HUES6 (cell line): ENCODE results near the gene ABCF1.

Experiments
- H3K27ac ChIP-seq: 2 replicates; pipeline ENCODE4 v1.7.0; 2013; ENCODE audit warnings: low read depth, mild to moderate bottlenecking, low read length, inconsistent platforms
- H3K27me3 ChIP-seq: 2 replicates; pipeline ENCODE4 v1.6.1; 2013; ENCODE audit warnings: low read length; ENCODE audit not compliant: control insufficient read depth, insufficient read depth
- H3K36me3 ChIP-seq: 2 replicates; pipeline ENCODE4 v1.6.1; 2013; ENCODE audit warnings: low read length; ENCODE audit not compliant: control insufficient read depth, insufficient read depth
- H3K4me1 ChIP-seq: 2 replicates; pipeline ENCODE4 v1.6.1; 2013; ENCODE audit warnings: low read length; ENCODE audit not compliant: control insufficient read depth, insufficient read depth
- H3K4me3 ChIP-seq: 2 replicates; pipeline ENCODE4 v1.5.1; 2013; ENCODE audit warnings: low read depth, low read length
- H3K9ac ChIP-seq: one replicate; pipeline ENCODE4 v1.6.1; 2013; ENCODE audit warnings: mild to moderate bottlenecking, low read length
- H3K9me3 ChIP-seq: 2 replicates; pipeline ENCODE4 v1.6.1; 2013; ENCODE audit warnings: low read depth, low read length; ENCODE audit not compliant: control insufficient read depth, insufficient read depth

The ABCF1 gene

GRCh38 chr6:30640481-30640880 is 69.2 kb downstream of the ABCF1 start:
- Histone ChIP-seq H3K9ac (no peak overlapping the region), H3K9me3 (no peaks in the 10 kb centered on the region), H3K4me3 (no peak overlapping the region), H3K27me3 (no peaks in the 10 kb centered on the region), H3K36me3 (peaks cover 68% of the 10 kb centered on the region), H3K4me1 (no peaks in the 10 kb centered on the region), H3K27ac (no peak overlapping the region)

- no peak overlapping the region for H3K9ac ChIP-seq
- H3K4me1 ChIP-seq = peaks cover 2% of the 10 kb centered on the region
- H3K4me3 ChIP-seq = no peak overlapping the region
- H3K27ac ChIP-seq = no peak overlapping the region
- peaks cover 68% of the 10 kb centered on the region for H3K36me3 ChIP-seq
- no peaks in the 10 kb centered on the region for H3K27me3 ChIP-seq
- H3K9me3 ChIP-seq = no peaks in the 10 kb centered on the region
Measured at GRCh38 chr6:30641048-30641447, 69.8 kb downstream of the ABCF1 start.
